Measurements from ENCODE around the gene KRT5. TPM values are rescaled to one million over a fixed set of nuclear protein-coding genes. Genes with fewer than 3 reads are reported as not detected.

KRT5 gene
- total and polyA plus RNA-seq, 9 donors: 0.25 to 16.1 (median 1.4) TPM; not detected in 1

DNA sequence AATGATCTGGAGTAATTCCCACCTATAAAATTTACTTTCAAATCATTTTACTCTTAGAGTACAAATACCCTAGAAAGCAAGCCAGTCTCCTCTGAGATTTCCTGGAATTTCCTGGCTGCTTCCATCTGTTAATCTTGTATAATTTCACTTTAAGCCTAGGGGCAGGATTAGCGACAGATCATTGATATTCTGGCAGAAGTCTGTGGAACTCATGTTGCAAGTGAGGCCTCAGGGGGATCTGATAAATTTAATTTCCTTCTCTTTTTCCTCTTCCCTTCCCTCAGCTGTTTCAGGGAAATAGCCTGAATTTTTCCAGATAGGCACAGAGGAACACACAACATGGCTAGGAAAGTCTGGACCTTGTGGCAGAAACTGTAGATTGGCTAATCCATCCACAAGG is 21.2 kb downstream of the KRT5 start:
- H3K4me1 ChIP-seq (ENCODE audit: insufficient read depth): no peaks in the 10 kb centered on the region
- H3K4me3 ChIP-seq: no peak overlapping the region
- no peak for DNase-seq
- intact Hi-C loops (cut with DNase I): no loop called here
- TF ChIP-seq POLR2A (IDR thresholded peaks at IDR 0.05) (no peak), EP300 (IDR thresholded peaks at IDR 0.05) (no peak)
- TF ChIP-seq, protein P1, sequence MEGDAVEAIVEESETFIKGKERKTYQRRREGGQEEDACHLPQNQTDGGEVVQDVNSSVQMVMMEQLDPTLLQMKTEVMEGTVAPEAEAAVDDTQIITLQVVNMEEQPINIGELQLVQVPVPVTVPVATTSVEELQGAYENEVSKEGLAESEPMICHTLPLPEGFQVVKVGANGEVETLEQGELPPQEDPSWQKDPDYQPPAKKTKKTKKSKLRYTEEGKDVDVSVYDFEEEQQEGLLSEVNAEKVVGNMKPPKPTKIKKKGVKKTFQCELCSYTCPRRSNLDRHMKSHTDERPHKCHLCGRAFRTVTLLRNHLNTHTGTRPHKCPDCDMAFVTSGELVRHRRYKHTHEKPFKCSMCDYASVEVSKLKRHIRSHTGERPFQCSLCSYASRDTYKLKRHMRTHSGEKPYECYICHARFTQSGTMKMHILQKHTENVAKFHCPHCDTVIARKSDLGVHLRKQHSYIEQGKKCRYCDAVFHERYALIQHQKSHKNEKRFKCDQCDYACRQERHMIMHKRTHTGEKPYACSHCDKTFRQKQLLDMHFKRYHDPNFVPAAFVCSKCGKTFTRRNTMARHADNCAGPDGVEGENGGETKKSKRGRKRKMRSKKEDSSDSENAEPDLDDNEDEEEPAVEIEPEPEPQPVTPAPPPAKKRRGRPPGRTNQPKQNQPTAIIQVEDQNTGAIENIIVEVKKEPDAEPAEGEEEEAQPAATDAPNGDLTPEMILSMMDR (IDR thresholded peaks at IDR 0.05): no peak
- no peak overlapping the region for H3K27ac ChIP-seq
- no peaks in the 10 kb centered on the region for H3K36me3 ChIP-seq
- no peaks in the 10 kb centered on the region for H3K27me3 ChIP-seq
- no peaks in the 10 kb centered on the region for H3K9me3 ChIP-seq
- WGBS, 3 donors: 38 to 68% (median 65%) methylated on average over 1 of the region's 1 CpG

DNA sequence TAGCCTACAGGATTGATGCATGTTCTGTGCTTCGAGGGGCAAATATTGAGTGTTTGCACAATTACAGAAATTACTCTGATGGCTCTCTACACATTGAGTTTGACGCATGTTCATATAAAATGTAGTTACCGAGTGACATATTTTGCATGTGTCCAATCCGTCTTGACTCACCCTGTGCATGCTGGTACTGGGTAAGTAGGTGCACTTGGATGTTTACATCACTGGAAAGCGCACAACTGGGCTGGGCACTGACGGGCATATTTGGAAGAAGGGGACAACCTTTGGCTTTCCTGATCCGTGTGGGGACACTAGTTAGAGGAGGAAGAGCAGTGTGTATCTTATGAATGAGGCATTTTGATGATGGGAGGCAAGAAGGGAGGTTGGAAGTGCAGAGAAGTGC is 22.2 kb downstream of the KRT5 start:
- Histone ChIP-seq H3K36me3 (no peaks in the 10 kb centered on the region), H3K27me3 (no peaks in the 10 kb centered on the region), H3K4me3 (no peak overlapping the region), H3K27ac (no peak overlapping the region), H3K4me1 (ENCODE audit: insufficient read depth) (no peaks in the 10 kb centered on the region), H3K9me3 (no peaks in the 10 kb centered on the region)
- intact Hi-C loops (cut with DNase I): no loop called here
- TF ChIP-seq EP300 (IDR thresholded peaks at IDR 0.05) (no peak), POLR2A (IDR thresholded peaks at IDR 0.05) (no peak)
- TF ChIP-seq, protein P1 (IDR thresholded peaks at IDR 0.05): no peak
- no peak for DNase-seq
- 85 to 93% (median 88%) methylated on average over 7 of the region's 7 CpGs for WGBS, 3 donors

DNA sequence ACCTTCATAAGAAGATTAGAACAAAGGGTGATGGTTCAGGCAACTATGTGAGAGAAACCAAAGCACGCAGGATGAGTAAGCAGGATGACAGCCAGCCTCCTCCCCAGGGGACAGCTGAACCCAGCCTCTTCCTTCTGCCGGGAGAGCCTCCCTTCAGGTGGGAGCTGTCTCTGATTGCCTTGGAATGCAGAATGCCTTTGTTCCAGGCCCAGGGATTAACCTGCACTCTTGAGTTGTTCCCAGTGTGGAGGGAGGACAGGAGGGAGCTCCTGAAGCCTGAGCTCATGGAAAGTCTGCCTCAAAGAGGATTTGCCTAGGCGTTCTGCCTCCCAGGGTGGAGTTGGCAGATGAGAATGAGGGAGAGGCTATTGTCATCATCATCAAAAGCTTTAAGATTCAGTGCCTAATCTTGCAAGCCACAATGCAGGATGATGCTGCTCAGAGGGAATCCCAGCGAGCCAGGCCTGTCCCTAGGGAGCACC is 23.6 kb downstream of the KRT5 start:
- intact Hi-C loops (cut with DNase I): no loop called here
- no peak overlapping the region for H3K4me3 ChIP-seq
- no peaks in the 10 kb centered on the region for H3K9me3 ChIP-seq
- DNase-seq: no peak
- H3K4me1 ChIP-seq (ENCODE audit: insufficient read depth): no peaks in the 10 kb centered on the region
- TF ChIP-seq EP300 (IDR thresholded peaks at IDR 0.05) (no peak), POLR2A (IDR thresholded peaks at IDR 0.05) (no peak)
- TF ChIP-seq, protein P1 (IDR thresholded peaks at IDR 0.05): no peak
- no peak overlapping the region for H3K27ac ChIP-seq
- H3K27me3 ChIP-seq: no peaks in the 10 kb centered on the region
- 23 to 32% (median 29%) methylated on average over 4 of the region's 4 CpGs for WGBS, 3 donors
- no peaks in the 10 kb centered on the region for H3K36me3 ChIP-seq

DNA sequence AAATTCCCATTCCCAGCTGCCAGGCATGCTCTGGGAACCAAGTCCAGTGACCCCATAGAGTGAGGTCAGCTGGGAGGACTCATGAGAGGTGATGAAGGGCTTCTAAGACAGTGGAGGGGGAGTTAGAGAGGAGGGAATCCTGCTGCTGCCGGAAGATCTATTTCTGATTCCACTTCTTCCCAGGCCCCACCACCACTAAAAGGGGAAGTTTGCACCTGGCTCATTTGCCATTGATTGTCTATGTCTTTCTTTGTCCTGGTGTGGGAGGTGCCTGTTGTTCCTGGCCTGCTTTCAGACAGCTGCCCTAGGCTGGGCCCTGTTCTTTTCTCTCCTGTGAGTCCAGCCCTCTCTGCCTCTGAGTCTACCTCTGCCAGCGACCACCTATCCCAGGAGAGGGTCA is 24.1 kb downstream of the KRT5 start:
- H3K9me3 ChIP-seq: no peaks in the 10 kb centered on the region
- no peak overlapping the region for H3K4me3 ChIP-seq
- no peak overlapping the region for H3K27ac ChIP-seq
- TF ChIP-seq EP300 (IDR thresholded peaks at IDR 0.05) (no peak), POLR2A (IDR thresholded peaks at IDR 0.05) (no peak)
- TF ChIP-seq, protein P1 (IDR thresholded peaks at IDR 0.05): no peak
- no peaks in the 10 kb centered on the region for H3K27me3 ChIP-seq
- 46 to 69% (median 58%) methylated on average over 2 of the region's 2 CpGs for WGBS, 3 donors
- DNase-seq: no peak
- intact Hi-C loops (cut with DNase I): no loop called here
- no peaks in the 10 kb centered on the region for H3K36me3 ChIP-seq
- H3K4me1 ChIP-seq (ENCODE audit: insufficient read depth): no peaks in the 10 kb centered on the region

Measured in ovary (tissue), 9 donors.